Measurements from ENCODE around the gene TWF2. TPM values are rescaled to one million over a fixed set of nuclear protein-coding genes. Genes with fewer than 3 reads are reported as not detected.

The TWF2 gene
- total RNA-seq, 4 donors from 2014 or later, result 31.6 to 74.9 (median 55.7) TPM

DNA sequence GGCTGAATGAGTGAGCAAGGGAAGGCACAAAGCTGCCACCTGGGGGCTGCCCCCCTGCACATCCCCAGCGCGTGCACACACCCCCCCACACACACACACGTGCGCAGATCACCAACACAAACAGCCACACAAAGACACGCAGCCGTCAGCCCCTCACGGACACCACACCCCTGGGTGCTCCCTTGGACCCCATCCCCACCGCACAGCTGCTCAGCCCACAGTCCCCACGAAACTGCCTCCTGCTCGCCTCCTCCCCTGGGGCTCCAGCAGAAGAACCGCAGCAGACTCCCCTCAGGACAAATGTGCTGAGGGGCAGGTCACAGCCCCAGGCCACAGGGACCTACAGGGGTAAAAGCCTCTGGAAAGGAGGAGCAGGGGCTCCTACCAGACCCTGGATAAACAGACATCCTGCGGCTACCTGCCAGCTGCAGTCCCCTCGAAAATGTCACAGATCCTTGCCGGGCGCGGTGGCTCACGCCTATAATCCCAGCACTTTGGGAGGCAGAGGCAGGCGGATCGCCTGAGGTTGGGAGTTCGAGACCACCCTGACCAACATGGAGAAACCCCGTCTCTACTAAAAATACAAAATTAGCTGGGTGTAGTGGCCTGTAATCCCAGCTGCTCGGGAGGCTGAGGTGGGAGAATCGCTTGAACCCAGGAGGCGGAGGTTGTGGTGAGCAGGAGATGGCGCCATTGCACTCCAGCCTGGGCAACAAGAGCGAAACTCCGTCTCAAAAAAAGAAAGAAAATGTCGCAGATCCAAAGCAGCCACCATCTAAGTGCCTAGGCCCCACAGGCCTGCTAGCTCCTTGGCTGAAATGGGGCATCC, 6.5 kb downstream of the TWF2 start:
- Histone ChIP-seq H3K4me1 (peaks cover 14 to 56% (median 14%) of the 10 kb centered on the region in 3 donors), H3K36me3 (peaks cover 33 to 85% (median 40%) of the 10 kb centered on the region in 3 donors), H3K4me3 (no peak overlapping the region), H3K27me3 (no peaks in the 10 kb centered on the region), H3K27ac (no peak overlapping the region), H3K9me3 (no peaks in the 10 kb centered on the region)
- no peak for TF ChIP-seq POLR2A (IDR thresholded peaks at IDR 0.05)
- TF ChIP-seq, protein P1, sequence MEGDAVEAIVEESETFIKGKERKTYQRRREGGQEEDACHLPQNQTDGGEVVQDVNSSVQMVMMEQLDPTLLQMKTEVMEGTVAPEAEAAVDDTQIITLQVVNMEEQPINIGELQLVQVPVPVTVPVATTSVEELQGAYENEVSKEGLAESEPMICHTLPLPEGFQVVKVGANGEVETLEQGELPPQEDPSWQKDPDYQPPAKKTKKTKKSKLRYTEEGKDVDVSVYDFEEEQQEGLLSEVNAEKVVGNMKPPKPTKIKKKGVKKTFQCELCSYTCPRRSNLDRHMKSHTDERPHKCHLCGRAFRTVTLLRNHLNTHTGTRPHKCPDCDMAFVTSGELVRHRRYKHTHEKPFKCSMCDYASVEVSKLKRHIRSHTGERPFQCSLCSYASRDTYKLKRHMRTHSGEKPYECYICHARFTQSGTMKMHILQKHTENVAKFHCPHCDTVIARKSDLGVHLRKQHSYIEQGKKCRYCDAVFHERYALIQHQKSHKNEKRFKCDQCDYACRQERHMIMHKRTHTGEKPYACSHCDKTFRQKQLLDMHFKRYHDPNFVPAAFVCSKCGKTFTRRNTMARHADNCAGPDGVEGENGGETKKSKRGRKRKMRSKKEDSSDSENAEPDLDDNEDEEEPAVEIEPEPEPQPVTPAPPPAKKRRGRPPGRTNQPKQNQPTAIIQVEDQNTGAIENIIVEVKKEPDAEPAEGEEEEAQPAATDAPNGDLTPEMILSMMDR (IDR thresholded peaks at IDR 0.05), result peak in 3 of 6 experiments; percentile 11 to 35 (median 29)
- no peak for DNase-seq
- WGBS, 2 donors, result 80 to 85% methylated on average over 9 to 11 of the region's 28 CpGs
- intact Hi-C loops (cut with DNase I), result no loop called here

DNA sequence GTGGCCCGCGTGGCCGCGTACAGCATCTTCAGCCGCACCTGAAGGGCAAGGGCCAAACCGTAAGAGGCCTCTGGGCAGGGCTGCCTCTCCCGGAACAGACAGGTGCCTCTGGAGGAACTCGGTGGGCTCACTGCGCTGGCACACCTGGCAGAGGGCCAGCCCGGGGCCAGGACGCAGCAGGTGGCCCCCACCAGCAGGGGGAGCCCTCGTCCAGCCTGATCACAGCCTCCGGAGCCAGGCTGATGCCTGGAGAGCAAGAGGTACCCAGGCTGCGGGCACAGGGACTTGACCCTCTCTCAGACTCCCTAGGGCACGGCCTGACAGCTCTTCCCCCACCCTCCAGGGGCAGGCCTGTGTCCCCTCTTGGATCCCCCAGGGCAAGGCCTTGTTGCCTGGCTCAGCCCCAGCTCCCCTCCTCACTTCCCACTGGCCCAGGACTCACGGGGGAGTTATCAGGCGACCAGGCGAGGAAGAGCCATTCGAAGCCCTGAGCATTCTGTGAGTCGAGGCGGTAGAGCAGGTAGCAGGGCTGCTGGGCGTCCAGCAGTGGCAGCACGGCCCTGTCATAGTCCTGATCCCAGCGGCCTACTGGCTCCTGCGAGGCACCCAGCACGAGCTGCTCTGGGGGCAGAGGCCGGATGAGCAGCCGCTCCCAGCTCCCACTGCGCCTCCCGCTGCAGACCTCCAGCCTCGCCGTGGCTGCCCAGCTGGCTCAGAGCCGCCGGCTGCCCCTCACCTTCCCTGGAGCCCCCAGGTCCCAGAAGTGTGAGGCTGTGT, 7.3 kb downstream of the TWF2 start:
- DNase-seq, result no peak
- H3K4me1 ChIP-seq, result peaks cover 6 to 48% (median 6%) of the 10 kb centered on the region in 3 donors
- TF ChIP-seq, protein P1 (IDR thresholded peaks at IDR 0.05), result peak; percentile 89 to 96 (median 93)
- TF ChIP-seq POLR2A (IDR thresholded peaks at IDR 0.05), result no peak
- peaks cover 33 to 89% (median 40%) of the 10 kb centered on the region in 3 donors for H3K36me3 ChIP-seq
- intact Hi-C loops (cut with DNase I), result no loop called here
- no peaks in the 10 kb centered on the region for H3K9me3 ChIP-seq
- no peak overlapping the region for H3K27ac ChIP-seq
- H3K27me3 ChIP-seq, result no peaks in the 10 kb centered on the region
- H3K4me3 ChIP-seq, result no peak overlapping the region
- WGBS, 2 donors, result 63 to 87% methylated on average over 8 to 13 of the region's 34 CpGs

DNA sequence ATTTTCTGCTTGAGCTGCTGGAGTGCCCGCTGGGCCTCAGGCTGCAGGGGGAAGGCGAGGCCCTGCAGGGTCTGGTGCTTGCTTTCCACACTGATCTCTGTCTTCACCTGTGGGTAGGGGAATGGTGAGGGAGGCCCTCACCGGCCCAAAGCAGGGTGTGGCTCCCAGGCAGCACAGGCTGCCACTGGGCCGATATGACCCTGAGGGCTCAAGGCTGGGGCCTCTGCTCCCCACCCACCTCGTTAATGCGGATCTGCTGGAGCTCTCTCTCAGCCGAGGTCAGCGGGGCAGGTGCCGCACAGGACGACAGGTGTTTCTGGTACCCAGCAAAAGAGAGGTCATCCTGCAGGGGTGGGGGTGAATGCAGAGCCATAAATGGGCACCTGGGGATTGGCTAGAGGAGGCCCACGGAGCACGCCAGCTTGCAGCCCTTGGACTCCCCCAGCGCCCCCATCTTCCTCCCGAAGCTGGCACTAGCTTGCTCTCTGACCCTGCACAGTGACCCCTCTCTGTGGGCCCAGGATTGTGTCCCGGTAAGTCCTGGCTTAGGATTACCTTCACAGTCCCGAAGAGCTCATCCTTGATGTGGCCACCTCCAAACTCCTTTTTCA, 8.0 kb downstream of the TWF2 start:
- 70 to 100% methylated on average over 2 to 3 of the region's 16 CpGs for WGBS, 2 donors
- TF ChIP-seq, protein P1 (IDR thresholded peaks at IDR 0.05), result no peak
- no peak for TF ChIP-seq POLR2A (IDR thresholded peaks at IDR 0.05)
- H3K27ac ChIP-seq, result no peak overlapping the region
- intact Hi-C loops (cut with DNase I), result no loop called here
- no peak for DNase-seq
- H3K4me1 ChIP-seq, result peaks cover 0 to 41% (median 0%) of the 10 kb centered on the region in 3 donors
- no peaks in the 10 kb centered on the region for H3K27me3 ChIP-seq
- H3K4me3 ChIP-seq, result no peak overlapping the region
- no peaks in the 10 kb centered on the region for H3K9me3 ChIP-seq
- peaks cover 33 to 89% (median 40%) of the 10 kb centered on the region in 3 donors for H3K36me3 ChIP-seq

DNA sequence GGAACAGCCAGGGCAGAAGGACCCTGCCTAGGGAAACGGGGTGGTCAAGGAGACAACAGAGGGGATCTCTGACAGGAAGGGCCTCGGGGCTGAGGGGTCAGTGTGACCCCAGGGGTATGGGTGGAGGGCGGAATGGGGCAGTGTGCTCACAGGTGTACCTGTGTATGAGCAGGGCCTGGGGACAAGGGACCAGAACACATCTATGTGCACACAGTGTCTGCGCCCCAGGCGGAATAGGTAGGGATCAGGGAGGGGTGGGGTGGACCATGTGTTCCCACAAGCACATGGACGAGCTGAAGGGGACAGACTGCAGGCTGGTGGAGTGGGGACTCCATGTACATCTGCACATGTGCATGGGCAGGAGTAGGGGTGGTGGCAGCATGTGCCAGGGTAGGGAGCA, 8.5 kb downstream of the TWF2 start:
- 85 to 91% methylated on average over 6 of the region's 6 CpGs for WGBS, 2 donors
- peaks cover 0 to 36% (median 0%) of the 10 kb centered on the region in 3 donors for H3K4me1 ChIP-seq
- no peak overlapping the region for H3K27ac ChIP-seq
- intact Hi-C loops (cut with DNase I), result no loop called here
- no peaks in the 10 kb centered on the region for H3K27me3 ChIP-seq
- no peak for DNase-seq
- no peaks in the 10 kb centered on the region for H3K9me3 ChIP-seq
- H3K36me3 ChIP-seq, result peaks cover 31 to 84% (median 40%) of the 10 kb centered on the region in 3 donors
- no peak for TF ChIP-seq POLR2A (IDR thresholded peaks at IDR 0.05)
- TF ChIP-seq, protein P1 (IDR thresholded peaks at IDR 0.05), result no peak
- H3K4me3 ChIP-seq, result no peak overlapping the region

Data from esophagus squamous epithelium (tissue), 5 donors.